ENCODE measurements around the gene CHID1.

CHID1 gene

GRCh38 chr11:910589-911030 lies at the start of gene CHID1:
CHID1 (minus strand) TSS chr11:910810; CDS start chr11:904816, 5,994 bp downstream.
- peak; percentile 83 for DNase-seq

GRCh38 chr11:959608-960007 lies 49.0 kb upstream of the CHID1 start:
- DNase-seq: no peak

GRCh38 chr11:959027-959426 lies 48.4 kb upstream of the CHID1 start:
- DNase-seq: no peak

- no peak for DNase-seq
Measured at GRCh38 chr11:958101-958500, 47.5 kb upstream of the CHID1 start.

GRCh38 chr11:957212-957920 lies 46.8 kb upstream of the CHID1 start:
- no peak for DNase-seq

- DNase-seq: no peak
Measured at GRCh38 chr11:955154-956063, 44.8 kb upstream of the CHID1 start.

- DNase-seq: no peak
Measured at GRCh38 chr11:954392-955153, 44.0 kb upstream of the CHID1 start.

- no peak for DNase-seq
Measured at GRCh38 chr11:953512-953911, 42.9 kb upstream of the CHID1 start.

- DNase-seq: no peak
Measured at GRCh38 chr11:952406-953385, 42.1 kb upstream of the CHID1 start.

- no peak for DNase-seq
Measured at GRCh38 chr11:951507-951906, 40.9 kb upstream of the CHID1 start.

- no peak for DNase-seq
Measured at GRCh38 chr11:947744-948143, 37.1 kb upstream of the CHID1 start.

GRCh38 chr11:945986-946385 lies 35.4 kb upstream of the CHID1 start:
- no peak for DNase-seq

- DNase-seq: no peak
Measured at GRCh38 chr11:944711-945470, 34.3 kb upstream of the CHID1 start.

- peak; percentile 34 for DNase-seq
Measured at GRCh38 chr11:942823-943222, 32.2 kb upstream of the CHID1 start.

- no peak for DNase-seq
Measured at GRCh38 chr11:940496-941135, 30.0 kb upstream of the CHID1 start.

GRCh38 chr11:937841-938261 lies 27.2 kb upstream of the CHID1 start:
- no peak for DNase-seq

GRCh38 chr11:936199-936598 lies 25.6 kb upstream of the CHID1 start:
- no peak for DNase-seq

GRCh38 chr11:934527-934926 lies 23.9 kb upstream of the CHID1 start:
- DNase-seq: no peak

- DNase-seq: no peak
Measured at GRCh38 chr11:933936-934335, 23.3 kb upstream of the CHID1 start.

- no peak for DNase-seq
Measured at GRCh38 chr11:933142-933851, 22.7 kb upstream of the CHID1 start.

All from EL (cell line).